Measurements from ENCODE around the gene KLHL3. TPM values are rescaled to one million over a fixed set of nuclear protein-coding genes. Genes with fewer than 3 reads are reported as not detected.

KLHL3 gene
- total RNA-seq, 4 donors from 2014 or later: 0.46 to 4.6 (median 1.7) TPM

- Histone ChIP-seq H3K9me3 (no peaks in the 10 kb centered on the region), H3K27ac (no peak overlapping the region), H3K4me1 (no peaks in the 10 kb centered on the region), H3K27me3 (no peaks in the 10 kb centered on the region), H3K4me3 (no peak overlapping the region), H3K36me3 (no peaks in the 10 kb centered on the region)
- ATAC-seq (no peak), DNase-seq (no peak)
- intact Hi-C loops (cut with DNase I; ENCODE audit: low total_unique reads): no loop called here
- in situ Hi-C loops (cut with MboI; ENCODE audit: low sequenced_read_pairs in 4 of 4): loop anchor here in 1 of 4 donors (25.0 kb wide), 1 partner anchor 464 kb away; the partner anchor contains the start of gene NME5
- TF ChIP-seq POLR2A (IDR thresholded peaks at IDR 0.05) (no peak), CTCF (IDR thresholded peaks at IDR 0.05 in 4 of 5, conservative IDR thresholded peaks at IDR 0.05 in 1 of 5) (no peak)
Measured at GRCh38 chr5:137672881-137673280, 63.0 kb downstream of the KLHL3 start.

- no peaks in the 10 kb centered on the region for H3K4me1 ChIP-seq
- in situ Hi-C loops (cut with MboI; ENCODE audit: low sequenced_read_pairs in 4 of 4) (loop anchor here in 1 of 4 donors (25.0 kb wide), 1 partner anchor 465 kb away; the partner anchor contains the start of gene NME5), intact Hi-C loops (cut with DNase I; ENCODE audit: low total_unique reads) (no loop called here)
- DNase-seq: no peak
- H3K4me3 ChIP-seq: no peak overlapping the region
- no peaks in the 10 kb centered on the region for H3K27me3 ChIP-seq
- no peaks in the 10 kb centered on the region for H3K36me3 ChIP-seq
- ATAC-seq: no peak
- no peaks in the 10 kb centered on the region for H3K9me3 ChIP-seq
- TF ChIP-seq CTCF (IDR thresholded peaks at IDR 0.05 in 4 of 5, conservative IDR thresholded peaks at IDR 0.05 in 1 of 5): no peak
- no peak for TF ChIP-seq POLR2A (IDR thresholded peaks at IDR 0.05)
- H3K27ac ChIP-seq: no peak overlapping the region
Measured at GRCh38 chr5:137672001-137672400, 63.9 kb downstream of the KLHL3 start.

DNA sequence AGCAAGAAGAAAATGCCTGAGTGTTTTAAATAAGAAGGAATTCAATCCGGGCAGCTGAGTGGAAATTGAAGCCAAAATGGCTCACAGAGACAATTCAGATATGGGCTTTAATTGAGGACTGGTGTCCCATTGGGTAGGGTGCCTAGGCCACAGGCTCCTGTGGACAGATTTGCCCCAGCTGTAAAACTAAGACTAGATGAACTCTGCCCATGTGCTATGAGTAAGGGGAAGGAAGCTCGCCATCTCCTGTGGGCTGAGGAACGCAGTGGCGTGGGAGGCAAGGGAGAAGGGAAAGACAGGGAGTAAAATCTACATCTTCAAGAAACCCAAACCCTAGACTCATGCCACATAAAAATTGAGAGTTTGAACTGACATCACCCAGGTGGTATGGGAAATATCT, 66.1 kb downstream of the KLHL3 start:
- H3K4me1 ChIP-seq: peaks cover 3 to 7% of the 10 kb centered on the region in 2 donors
- H3K27me3 ChIP-seq: no peaks in the 10 kb centered on the region
- intact Hi-C loops (cut with DNase I; ENCODE audit: low total_unique reads) (loop anchor here (10.0 kb wide), 1 partner anchor 465 kb away; the partner anchor contains the start of gene NME5), in situ Hi-C loops (cut with MboI; ENCODE audit: low sequenced_read_pairs in 4 of 4) (loop anchor here in 1 of 4 donors (25.0 kb wide), 1 partner anchor 467 kb away; the partner anchor contains the start of gene NME5)
- no peak for TF ChIP-seq CTCF (IDR thresholded peaks at IDR 0.05 in 4 of 5, conservative IDR thresholded peaks at IDR 0.05 in 1 of 5)
- no peak for TF ChIP-seq POLR2A (IDR thresholded peaks at IDR 0.05)
- no peak for DNase-seq
- no peaks in the 10 kb centered on the region for H3K36me3 ChIP-seq
- H3K9me3 ChIP-seq: no peaks in the 10 kb centered on the region
- ATAC-seq: no peak
- no peak overlapping the region for H3K4me3 ChIP-seq
- no peak overlapping the region for H3K27ac ChIP-seq

DNA sequence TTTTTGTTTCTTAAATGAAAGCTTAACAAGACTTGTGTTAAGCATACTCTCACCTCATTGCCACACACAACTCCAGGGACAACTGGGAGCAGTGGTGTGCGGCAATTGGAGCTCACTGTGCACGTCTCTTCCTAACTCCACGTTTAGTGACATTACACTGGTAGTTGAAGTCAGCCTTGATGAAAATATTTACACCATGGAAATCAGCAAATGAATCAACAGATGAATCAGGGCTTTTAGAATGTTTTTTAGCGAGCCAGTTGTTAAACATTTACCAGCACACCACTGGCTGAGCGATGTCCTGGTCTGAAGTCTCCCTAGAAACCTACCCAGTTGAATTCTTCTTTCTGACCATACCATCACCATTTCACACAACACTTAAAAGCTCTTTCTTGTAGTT, 67.3 kb downstream of the KLHL3 start:
- H3K27ac ChIP-seq: no peak overlapping the region
- in situ Hi-C loops (cut with MboI; ENCODE audit: low sequenced_read_pairs in 4 of 4): loop anchor here in 1 of 4 donors (25.0 kb wide), 1 partner anchor 469 kb away; the partner anchor contains the start of gene NME5
- no peaks in the 10 kb centered on the region for H3K9me3 ChIP-seq
- H3K4me3 ChIP-seq: no peak overlapping the region
- DNase-seq: no peak
- no peaks in the 10 kb centered on the region for H3K36me3 ChIP-seq
- peaks cover 3 to 7% of the 10 kb centered on the region in 2 donors for H3K4me1 ChIP-seq
- intact Hi-C loops (cut with DNase I; ENCODE audit: low total_unique reads): loop anchor here (10.0 kb wide), 1 partner anchor 466 kb away; the partner anchor contains the start of gene NME5
- TF ChIP-seq POLR2A (IDR thresholded peaks at IDR 0.05) (no peak), CTCF (IDR thresholded peaks at IDR 0.05 in 4 of 5, conservative IDR thresholded peaks at IDR 0.05 in 1 of 5) (no peak)
- H3K27me3 ChIP-seq: no peaks in the 10 kb centered on the region
- ATAC-seq: no peak
